GM19372 (cell line): Measurements from ENCODE around the gene MAD1L1.

ENCODE experiments used
- ATAC-seq: cut with Tn5 transposase; IDR thresholded peaks from one replicate; pipeline ENCODE4 v1.9.1; 2021; ENCODE audit warnings: mild to moderate bottlenecking, low read depth, moderate library complexity; ENCODE audit not compliant: unreplicated experiment

The MAD1L1 gene

DNA sequence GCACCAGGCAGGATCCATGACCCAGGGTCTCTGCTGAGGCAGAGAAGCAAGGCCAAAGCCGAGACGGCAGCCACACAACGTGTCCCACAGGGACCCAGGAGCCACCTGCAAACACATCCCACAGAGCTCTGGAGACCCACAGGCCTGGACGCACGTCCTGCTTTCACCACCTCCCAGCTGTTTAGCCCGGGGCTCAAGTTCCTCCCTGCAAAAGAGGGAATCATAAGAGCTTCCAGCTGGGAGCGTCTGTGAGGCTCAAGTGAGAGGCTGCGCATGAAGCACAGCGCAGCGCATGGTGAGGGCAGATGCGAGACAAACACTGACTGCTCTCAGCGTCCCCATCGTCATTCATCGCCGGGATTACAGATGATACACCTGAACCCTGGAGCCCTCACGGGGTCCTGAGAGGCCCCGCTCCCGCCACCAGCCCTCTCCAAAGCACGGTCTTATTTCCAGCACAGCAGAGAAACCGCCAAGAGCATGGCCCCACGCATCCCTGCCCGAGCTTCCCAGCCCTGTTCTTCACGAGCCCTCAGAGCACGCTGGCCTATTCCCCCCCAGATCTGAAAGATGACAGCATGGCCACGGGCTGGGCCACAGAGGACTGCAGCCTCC lies 88.7 kb downstream of the MAD1L1 start:
- no peak for ATAC-seq

- ATAC-seq = no peak
These were observed 89.3 kb downstream of the MAD1L1 start for GRCh38 chr7:2143450-2143849.

DNA sequence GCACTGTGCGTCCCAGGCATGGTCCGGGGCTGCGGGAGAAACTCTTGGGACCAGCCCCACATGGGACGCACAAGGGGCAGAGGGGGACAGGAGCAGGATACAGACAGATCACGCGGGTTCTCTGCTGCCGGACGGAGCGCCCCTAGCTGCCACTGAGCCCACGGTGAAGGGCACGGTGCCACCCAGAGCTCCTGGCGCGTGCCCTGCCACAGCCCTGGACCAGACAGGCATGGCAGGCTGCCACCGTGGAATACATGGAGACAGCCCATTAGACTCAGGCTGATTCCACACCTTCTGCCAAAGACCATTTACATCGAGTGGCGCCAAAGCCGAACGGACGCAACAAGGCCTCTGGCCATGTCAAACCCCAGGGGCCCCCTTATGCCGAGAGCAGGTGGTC lies 90.4 kb downstream of the MAD1L1 start:
- ATAC-seq = no peak

GRCh38 chr7:2141651-2142050 lies 91.1 kb downstream of the MAD1L1 start:
- ATAC-seq = no peak

- no peak for ATAC-seq
These were observed 91.7 kb downstream of the MAD1L1 start for GRCh38 chr7:2141021-2141410.

DNA sequence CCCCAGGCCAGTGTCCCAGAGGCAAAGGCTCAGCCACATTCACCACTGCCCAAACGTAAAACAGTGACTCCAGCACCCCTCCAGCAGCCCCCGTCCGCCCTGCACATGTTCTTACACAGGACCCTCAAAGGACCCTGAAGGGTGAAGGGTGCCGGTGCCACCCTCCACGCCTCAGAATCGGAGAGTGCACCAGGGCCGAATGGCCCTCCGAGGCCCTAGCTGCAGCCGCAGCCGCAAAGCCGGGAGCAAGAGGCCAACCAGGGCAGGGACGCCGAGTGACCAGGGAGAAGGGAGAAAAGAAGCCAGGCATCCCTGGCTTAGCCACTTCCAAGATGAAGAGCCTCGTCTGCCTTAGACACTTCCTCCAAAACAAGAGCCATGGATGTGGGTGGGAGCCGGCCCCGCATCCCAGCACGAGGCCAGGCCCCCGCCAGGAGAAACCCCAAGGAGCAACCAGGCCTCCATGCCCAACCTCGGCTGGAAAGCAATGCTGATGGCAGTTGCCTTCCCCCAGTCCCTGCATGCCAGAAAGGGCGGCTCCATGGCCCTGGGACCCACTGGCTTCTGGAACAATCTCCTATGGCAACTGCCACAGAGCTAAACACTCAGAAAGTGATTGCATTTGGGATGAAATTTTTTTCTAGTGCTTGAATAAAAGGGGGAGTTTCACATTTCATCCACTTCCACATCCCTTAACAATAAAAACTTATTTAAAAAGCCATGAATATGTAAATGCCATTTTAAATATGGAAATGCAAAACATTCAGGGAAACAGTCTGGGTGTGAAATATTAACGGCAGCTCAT lies 92.3 kb downstream of the MAD1L1 start:
- no peak for ATAC-seq

GRCh38 chr7:2139004-2139699 lies 93.6 kb downstream of the MAD1L1 start:
- no peak for ATAC-seq

DNA sequence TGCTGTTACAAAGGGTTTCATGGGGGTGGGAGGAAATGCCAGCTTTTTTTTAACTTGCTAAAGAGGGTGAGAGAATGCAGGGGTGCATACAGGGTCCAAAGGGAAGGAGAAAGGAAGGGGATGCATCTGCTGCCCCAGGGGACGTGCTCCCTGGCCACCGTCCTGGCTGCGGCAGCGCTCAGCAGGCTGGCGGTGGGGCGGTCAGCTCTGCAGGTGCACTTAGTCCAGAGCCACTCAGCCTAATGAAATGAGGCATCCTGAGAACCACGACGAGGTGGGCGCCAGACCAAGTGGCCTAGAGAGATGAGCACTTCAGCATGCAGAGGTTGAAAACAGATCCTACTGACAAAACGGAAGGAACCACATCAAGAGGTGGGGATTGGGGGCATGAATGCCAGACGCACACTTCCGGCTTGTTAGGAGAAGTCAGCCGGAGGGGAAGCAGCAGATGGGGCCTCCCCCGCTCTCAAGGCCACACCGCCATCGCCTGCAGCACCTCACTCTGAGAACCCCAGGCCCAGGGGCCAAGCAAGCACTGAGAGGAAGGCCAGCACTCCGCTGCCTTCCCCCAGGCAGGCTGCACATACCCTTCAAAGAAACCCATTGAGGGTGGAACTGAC lies 94.5 kb downstream of the MAD1L1 start:
- no peak for ATAC-seq

- no peak for ATAC-seq
These were observed 98.0 kb downstream of the MAD1L1 start for GRCh38 chr7:2134740-2135139.

DNA sequence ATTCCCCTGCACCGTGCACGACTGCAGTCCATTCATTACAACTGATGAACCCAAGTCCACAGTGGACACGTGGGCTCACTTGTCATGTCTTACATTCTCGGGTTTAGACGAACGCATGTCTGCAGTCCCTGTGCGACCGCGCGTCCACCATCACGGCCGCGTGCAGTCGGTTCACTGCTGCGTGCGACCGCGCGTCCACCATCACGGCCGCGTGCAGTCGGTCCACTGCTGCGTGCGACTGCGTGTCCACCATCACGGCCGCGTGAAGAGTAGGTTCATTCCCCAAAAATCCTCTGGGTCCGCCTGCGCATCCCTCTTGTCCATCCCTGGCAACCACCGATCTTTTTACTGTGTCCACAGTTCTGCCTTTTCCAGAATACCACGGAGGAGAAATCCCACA lies 100.5 kb downstream of the MAD1L1 start:
- no peak for ATAC-seq

DNA sequence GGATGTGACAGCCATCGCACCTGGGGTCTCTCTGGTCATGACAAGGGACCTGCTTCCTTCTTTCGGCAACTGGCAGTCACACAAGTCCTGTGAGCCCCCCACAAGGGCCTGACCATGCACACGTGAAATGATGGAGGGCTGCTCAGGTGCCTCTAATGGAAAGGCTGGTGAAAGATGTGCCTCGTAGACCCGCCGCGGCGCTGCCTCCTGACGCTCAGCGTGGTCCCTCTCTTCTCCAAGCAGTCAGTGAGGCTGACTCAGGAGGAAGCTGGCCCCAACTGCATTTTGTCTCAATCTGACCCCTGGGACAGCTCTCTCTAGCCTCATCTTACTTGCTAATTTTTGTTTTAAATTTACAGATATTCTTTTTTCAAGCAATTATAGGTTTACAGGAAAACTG lies 100.9 kb downstream of the MAD1L1 start:
- ATAC-seq = no peak

DNA sequence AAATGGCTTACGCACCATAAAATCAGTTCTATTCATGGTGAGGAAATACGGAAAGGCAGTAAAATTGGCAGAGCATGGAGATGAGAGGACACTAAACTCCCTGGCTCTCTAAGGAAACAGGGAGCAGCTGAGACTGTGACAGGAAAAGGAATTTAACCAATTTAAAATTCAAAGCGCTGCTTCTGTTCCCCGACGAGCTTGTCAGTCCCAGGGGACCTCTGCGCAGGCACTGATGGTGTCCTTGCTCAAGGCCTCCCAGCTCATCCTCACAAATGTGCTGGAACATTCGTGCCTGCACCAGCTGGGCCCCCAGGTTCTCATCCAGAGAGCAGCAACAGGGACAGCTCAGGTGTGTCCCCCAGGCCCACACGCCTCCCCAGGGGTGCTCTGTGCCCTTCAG lies 101.4 kb downstream of the MAD1L1 start:
- no peak for ATAC-seq

GRCh38 chr7:2130096-2130375 lies 102.7 kb downstream of the MAD1L1 start:
- no peak for ATAC-seq

DNA sequence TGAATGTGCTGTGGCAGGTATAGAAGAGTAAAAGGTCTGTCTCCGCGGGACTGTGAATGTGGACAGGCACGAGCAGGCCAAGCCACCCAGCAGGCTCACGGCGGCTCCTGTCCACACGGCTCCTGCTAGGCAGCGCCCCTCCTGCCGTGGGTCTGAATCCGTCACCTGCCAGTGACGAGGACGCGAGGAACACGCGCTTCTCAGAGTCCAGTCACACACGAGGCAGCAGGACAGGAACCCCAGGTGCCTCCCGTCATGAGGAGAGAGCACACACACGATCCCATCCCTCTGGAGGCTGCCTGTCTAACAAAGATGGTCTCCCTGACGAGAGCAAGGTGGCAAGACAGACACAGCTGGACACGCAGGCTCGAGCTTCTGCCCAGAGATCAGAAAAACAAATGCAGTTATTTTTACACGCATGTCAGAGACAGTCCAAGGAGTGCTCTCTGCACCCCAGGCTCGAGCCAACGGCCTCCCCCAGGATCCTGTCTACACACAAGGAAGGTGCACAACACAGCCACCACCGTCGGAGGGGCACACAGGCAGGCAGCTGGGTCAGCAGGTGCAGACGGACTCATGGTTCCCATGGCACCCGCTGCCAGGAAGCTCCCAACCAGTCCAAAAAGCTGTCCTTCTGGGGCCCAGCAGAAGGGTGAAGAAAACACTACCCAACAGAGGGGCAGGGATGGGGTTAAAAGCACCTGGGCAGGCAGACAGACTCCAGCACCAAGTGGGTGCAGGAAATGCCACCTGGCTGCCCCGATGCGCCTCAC lies 103.2 kb downstream of the MAD1L1 start:
- ATAC-seq = no peak

DNA sequence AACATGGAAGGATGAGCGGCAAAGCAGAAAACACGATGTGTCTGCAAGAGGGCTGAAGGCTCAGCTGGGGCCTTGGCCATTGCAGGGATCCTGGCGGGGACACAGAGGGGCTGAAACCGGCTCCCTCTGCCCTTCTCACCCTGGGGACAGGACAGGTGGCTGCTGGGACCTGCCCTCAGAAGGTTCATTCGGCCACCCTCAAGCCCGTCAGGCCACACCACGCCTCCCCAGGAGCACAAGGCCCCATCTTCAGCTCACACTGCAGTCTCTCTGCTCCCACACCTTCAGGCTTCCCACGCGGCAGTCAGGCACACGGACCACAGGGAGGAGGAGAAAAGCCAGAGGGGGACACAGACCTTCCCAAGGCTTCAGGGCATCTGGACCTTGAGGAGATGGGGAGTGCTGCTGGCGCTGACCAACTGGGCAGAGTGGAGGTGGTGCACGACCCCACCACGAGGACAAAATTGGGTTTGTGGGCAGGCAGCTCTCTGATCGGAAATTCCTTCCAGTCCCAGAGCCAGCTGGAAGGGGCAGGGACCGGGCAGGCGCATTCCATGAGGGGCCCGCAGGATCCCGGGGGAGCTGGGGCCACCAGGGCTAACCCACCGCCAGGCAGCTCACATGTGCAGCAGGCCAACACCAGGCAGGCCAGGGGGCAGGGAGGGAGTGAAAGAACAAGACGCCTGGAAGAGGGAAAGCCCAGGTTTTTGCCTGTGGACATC lies 104.0 kb downstream of the MAD1L1 start:
- ATAC-seq = no peak

DNA sequence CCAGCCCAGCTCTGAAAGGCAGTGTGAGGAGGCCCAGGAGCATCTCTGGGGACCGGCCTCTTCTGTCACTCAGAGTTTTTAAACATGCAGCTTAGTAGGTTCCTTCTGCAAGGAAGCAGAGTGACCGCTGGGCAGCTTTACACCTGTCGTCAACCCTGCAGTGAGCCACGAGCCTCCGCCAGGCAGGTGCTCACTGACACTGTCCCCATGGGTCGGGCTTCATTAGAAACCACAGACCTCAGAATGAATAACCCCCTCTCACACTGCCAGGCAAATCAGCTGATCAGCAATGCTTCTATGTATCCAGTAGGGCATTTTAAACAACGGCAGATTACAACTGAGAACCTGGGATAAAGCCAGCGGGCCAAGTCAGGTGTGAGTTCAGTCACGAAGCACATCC lies 106.1 kb downstream of the MAD1L1 start:
- ATAC-seq = no peak

GRCh38 chr7:2125931-2126330 lies 106.8 kb downstream of the MAD1L1 start:
- no peak for ATAC-seq

DNA sequence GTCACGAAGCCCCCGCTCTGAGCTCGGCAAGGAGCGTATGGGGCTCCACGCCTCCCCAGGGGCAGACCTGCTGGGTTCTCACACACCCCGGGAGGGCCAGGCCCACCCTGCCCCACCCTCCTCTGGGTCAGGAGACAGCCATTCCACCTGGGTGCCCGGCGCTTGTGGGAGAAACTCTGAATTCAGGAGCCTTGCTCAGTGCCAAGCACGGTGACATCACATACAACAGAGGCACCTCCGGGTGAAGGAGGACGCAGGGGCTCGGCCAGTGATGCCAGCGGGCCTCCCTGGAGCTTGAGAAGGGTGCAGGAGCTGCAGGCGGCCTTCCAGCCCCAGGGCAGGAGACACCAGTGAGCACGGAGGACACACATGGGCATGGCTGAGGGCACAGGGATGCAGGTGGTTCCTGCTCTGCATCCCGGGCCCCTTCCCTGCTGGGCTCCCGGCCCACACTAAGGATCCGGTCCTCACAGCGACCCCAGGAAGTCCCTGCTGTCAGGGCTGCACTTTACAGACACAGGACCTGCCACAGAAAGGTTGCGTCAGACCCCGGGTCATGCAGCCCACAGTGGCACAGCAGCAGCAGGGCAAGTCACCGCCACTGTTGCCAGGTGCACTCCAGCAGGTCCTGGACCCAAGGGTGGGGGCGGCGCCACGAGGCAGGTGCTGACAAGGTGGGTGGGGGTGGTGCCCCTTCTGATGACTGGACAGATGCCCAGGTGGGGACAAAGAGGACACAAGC lies 108.0 kb downstream of the MAD1L1 start:
- ATAC-seq = no peak

- ATAC-seq = no peak
These were observed 108.8 kb downstream of the MAD1L1 start for GRCh38 chr7:2123916-2124315.
